ENCODE results near the gene ALAD. TPM values are rescaled to one million over a fixed set of nuclear protein-coding genes. Genes with fewer than 3 reads are reported as not detected.
"Not testable (repeated sequence)": the region's sequence is repeated elsewhere in the genome, so short reads cannot be mapped to it uniquely, and the experiment has no call there.

ALAD gene
- total and polyA plus RNA-seq, 9 of the 15 experiments (the other 6 are each of a cell fraction or from before 2014, with no cell fraction given), result 1.3 to 12.7 (median 6.8) TPM

DNA sequence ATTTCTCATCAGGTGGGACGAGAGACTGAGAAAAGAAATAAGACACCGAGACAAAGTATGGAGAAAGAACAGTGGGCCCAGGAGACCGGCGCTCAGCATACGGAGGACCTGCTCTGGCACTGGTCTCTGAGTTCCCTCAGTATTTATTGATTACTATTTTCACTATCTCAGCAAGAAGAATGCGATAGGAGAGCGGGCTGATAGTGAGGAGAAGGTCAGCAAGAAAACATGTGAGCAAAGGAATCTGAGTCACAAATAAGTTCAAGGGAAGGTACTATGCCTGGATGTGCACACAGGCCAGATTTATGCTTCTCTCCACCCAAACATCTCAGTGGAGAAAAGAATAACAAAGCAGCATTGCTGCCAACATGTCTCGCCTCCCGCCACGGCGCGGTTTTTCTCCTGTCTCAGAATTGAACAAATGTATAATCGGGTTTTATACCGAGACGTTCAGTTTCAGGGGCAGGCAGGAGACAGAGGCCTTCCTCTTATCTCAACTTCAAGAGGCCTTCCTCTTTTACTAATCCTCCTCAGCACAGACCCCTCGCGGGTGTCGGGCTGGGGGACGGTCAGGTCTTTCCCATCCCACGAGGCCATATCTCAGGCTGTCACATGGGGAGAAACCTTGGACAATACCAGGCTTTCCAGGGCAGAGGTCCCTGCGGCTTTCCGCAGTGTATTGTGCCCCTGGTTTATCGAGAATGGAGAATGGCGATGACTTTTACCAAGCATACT is 21.8 kb downstream of the ALAD start:
- 14% methylated on average over 21 of the region's 24 CpGs for WGBS (ENCODE audit: insufficient coverage, low coverage, missing lambda C conversion rate)
- H3K9me1 ChIP-seq (ENCODE audit: control insufficient read depth, insufficient read depth, low read length); H3K9ac ChIP-seq (ENCODE audit: insufficient read depth in 1 of 2, low read depth in 2 of 2, low read length in 2 of 2); CTCF ChIA-PET (ENCODE audit: low intra/inter-chr PET ratio); POLR2A ChIA-PET; H3K36me3 ChIP-seq (ENCODE audit: control insufficient read depth, insufficient read depth, low read length); intact Hi-C loops (cut with micrococcal nuclease); H3K27me3 ChIP-seq (ENCODE audit: control insufficient read depth in 2 of 2, insufficient read depth in 2 of 2, low read length in 2 of 2); H3K9me3 ChIP-seq (replicated peaks; ENCODE audit: control insufficient read depth, insufficient read depth, low read depth, low read length); BruUV-seq (replicated peaks); H4K20me1 ChIP-seq (replicated peaks; ENCODE audit: control insufficient read depth, insufficient read depth, low read length); ATAC-seq; in situ Hi-C loops (cut with MboI); H3K79me2 ChIP-seq (ENCODE audit: control insufficient read depth, insufficient read depth, low read length); H3K4me3 ChIP-seq; TF ChIP-seq NR2C2 (CRISPR knock-in tag; IDR thresholded peaks at IDR 0.05); TEAD4 (CRISPR knock-in tag; IDR thresholded peaks at IDR 0.05; ENCODE audit: borderline replicate concordance); JUND (IDR thresholded peaks at IDR 0.05; ENCODE audit: borderline replicate concordance, low read depth, low read length): not testable (repeated sequence)
- H3K27ac ChIP-seq (ENCODE audit: extremely low read depth, low read depth, low read length), result peak overlapping the region; percentile 13; the same call in 1 of the 3 replicates
- H3K4me1 ChIP-seq (replicated peaks in 1 of 2; ENCODE audit: control insufficient read depth in 2 of 2, insufficient read depth in 2 of 2, low read length in 2 of 2), result peaks cover 19 to 25% of the 10 kb centered on the region in 2 experiments; a peak in 4 of 5 replicates
- H2AFZ ChIP-seq (ENCODE audit: low read depth, low read length), result peak overlapping the region; percentile 74
- H3K4me2 ChIP-seq (ENCODE audit: insufficient read depth, low read length), result peak overlapping the region; percentile 24
- TF ChIP-seq TCF3 (CRISPR knock-in tag; IDR thresholded peaks at IDR 0.05) (peak; percentile 49; the same call in 1 of the 2 replicates), ZNF175 (CRISPR knock-in tag; IDR thresholded peaks at IDR 0.05; ENCODE audit: low read depth) (0 out of 2 replicates have a peak, but pooled peaks have one; percentile 47), ARID1B (IDR thresholded peaks at IDR 0.05) (peak; percentile 26; the same call in 1 of the 2 replicates), NR2C2 (tag; IDR thresholded peaks at IDR 0.05) (peak; percentile 50; the same call in 1 of the 2 replicates), ZFX (CRISPR knock-in tag; IDR thresholded peaks at IDR 0.05) (peak; percentile 44; the same call in 1 of the 2 replicates), TEAD4 (IDR thresholded peaks at IDR 0.05; ENCODE audit: low read length) (peak; percentile 43; the same call in 1 of the 2 replicates), KLF16 (IDR thresholded peaks at IDR 0.05) (peak; percentile 49; the same call in 1 of the 2 replicates), SPI1 (IDR thresholded peaks at IDR 0.05; ENCODE audit: borderline replicate concordance, low read depth, low read length) (peak; percentile 88), JUND (tag; IDR thresholded peaks at IDR 0.05; ENCODE audit: borderline replicate concordance, low read depth, low read length) (peak; percentile 43; the same call in 1 of the 3 replicates), ZNF639 (CRISPR knock-in tag; conservative IDR thresholded peaks at IDR 0.05 in 1 of 2, IDR thresholded peaks at IDR 0.05 in 1 of 2) (peak in 1 of 2 experiments; percentile 64; a peak in 1 of 4 replicates), ZNF197 (CRISPR knock-in tag; IDR thresholded peaks at IDR 0.05; ENCODE audit: low read depth) (0 out of 2 replicates have a peak, but pooled peaks have one; percentile 25)
- TF ChIP-seq, protein P1, sequence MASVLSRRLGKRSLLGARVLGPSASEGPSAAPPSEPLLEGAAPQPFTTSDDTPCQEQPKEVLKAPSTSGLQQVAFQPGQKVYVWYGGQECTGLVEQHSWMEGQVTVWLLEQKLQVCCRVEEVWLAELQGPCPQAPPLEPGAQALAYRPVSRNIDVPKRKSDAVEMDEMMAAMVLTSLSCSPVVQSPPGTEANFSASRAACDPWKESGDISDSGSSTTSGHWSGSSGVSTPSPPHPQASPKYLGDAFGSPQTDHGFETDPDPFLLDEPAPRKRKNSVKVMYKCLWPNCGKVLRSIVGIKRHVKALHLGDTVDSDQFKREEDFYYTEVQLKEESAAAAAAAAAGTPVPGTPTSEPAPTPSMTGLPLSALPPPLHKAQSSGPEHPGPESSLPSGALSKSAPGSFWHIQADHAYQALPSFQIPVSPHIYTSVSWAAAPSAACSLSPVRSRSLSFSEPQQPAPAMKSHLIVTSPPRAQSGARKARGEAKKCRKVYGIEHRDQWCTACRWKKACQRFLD (CRISPR knock-in tag; IDR thresholded peaks at IDR 0.05), result 0 out of 2 replicates have a peak, but pooled peaks have one; percentile 64
- FAIRE-seq (peak; percentile 78), DNase-seq (ENCODE audit: extremely low read depth in 1 of 4, low spot score in 3 of 4) (peak in 1 of 4 experiments; percentile 60)
